Liver (tissue), 9 donors: Measurements from ENCODE around the gene ATR. TPM values are rescaled to one million over a fixed set of nuclear protein-coding genes. Genes with fewer than 3 reads are reported as not detected.

Experiments
- DNase-seq: peaks from one replicate; pipeline ENCODE4 v3.0.0-alpha.2; 2017; ENCODE audit warnings: low spot score
- H3K27ac ChIP-seq, 2 donors: one replicate each; pipeline ENCODE4 v1.7.0; 2013; ENCODE audit warnings: inconsistent platforms in 2 of 2, low read length in 2 of 2, control low read depth in 1 of 2, low read depth in 1 of 2, mild to moderate bottlenecking in 1 of 2
- H3K27me3 ChIP-seq, 4 donors: one replicate each; pipeline versions ENCODE4 v1.6.1 to v1.7.0; 2013; ENCODE audit warnings: low read length in 3 of 4, inconsistent platforms in 1 of 4, mild to moderate bottlenecking in 1 of 4, moderate library complexity in 1 of 4; ENCODE audit not compliant: control insufficient read depth in 4 of 4, insufficient read depth in 4 of 4
- H3K36me3 ChIP-seq, 4 donors: one replicate each; pipeline versions ENCODE4 v1.6.1 to v1.7.0; 2013; ENCODE audit warnings: low read length in 3 of 4, mild to moderate bottlenecking in 3 of 4, low read depth in 1 of 4, moderate library complexity in 1 of 4; ENCODE audit not compliant: control insufficient read depth in 4 of 4, insufficient read depth in 3 of 4
- H3K4me1 ChIP-seq, 4 donors: one replicate each; pipeline versions ENCODE4 v1.6.1 to v1.7.0; 2013; ENCODE audit warnings: low read length in 3 of 4, mild to moderate bottlenecking in 3 of 4, moderate library complexity in 1 of 4; ENCODE audit not compliant: control insufficient read depth in 4 of 4, insufficient read depth in 4 of 4
- H3K4me3 ChIP-seq, 3 donors: one replicate each; pipeline versions ENCODE4 v1.6.1 to v1.7.0; 2013; ENCODE audit warnings: low read length in 3 of 3, control low read depth in 1 of 3, low read depth in 1 of 3, mild to moderate bottlenecking in 1 of 3
- H3K9ac ChIP-seq, 2 donors: one replicate each; pipeline ENCODE4 v1.7.0; 2013; ENCODE audit warnings: low read length in 2 of 2, mild to moderate bottlenecking in 2 of 2, moderate library complexity in 2 of 2, control low read depth in 1 of 2, low read depth in 1 of 2
- H3K9me3 ChIP-seq, 4 donors: one replicate each; pipeline versions ENCODE4 v1.6.1 to v1.7.0; 2013; ENCODE audit warnings: low read length in 3 of 4; ENCODE audit not compliant: control insufficient read depth in 4 of 4
- EGR1 ChIP-seq, 2 donors: IDR thresholded peaks; 2 replicates each; pipeline ENCODE4 v1.6.1; 2016 to 2018; ENCODE audit warnings: antibody characterized with exemption in 2 of 2, low read depth in 2 of 2
- FOXA1 ChIP-seq: IDR thresholded peaks from 2 replicates; pipeline ENCODE4 v1.6.1; 2016; ENCODE audit warnings: antibody characterized with exemption
- FOXA2 ChIP-seq: IDR thresholded peaks from 2 replicates; pipeline ENCODE4 v1.6.1; 2016; ENCODE audit warnings: antibody characterized with exemption
- GABPA ChIP-seq, 2 donors: IDR thresholded peaks in 1 of 2; conservative IDR thresholded peaks in 1 of 2; 2 replicates each; pipeline ENCODE4 v1.6.1; 2016; ENCODE audit warnings: antibody characterized with exemption in 2 of 2, mild to moderate bottlenecking in 1 of 2, moderate library complexity in 1 of 2
- HNF4A ChIP-seq, 2 donors: conservative IDR thresholded peaks; 2 replicates each; pipeline ENCODE4 v1.6.1; 2016; ENCODE audit warnings: antibody characterized with exemption in 2 of 2, mild to moderate bottlenecking in 2 of 2
- HNF4G ChIP-seq: IDR thresholded peaks from 2 replicates; pipeline ENCODE4 v1.6.1; 2016; ENCODE audit warnings: antibody characterized with exemption
- JUND ChIP-seq, 2 donors: IDR thresholded peaks; 2 replicates each; pipeline ENCODE4 v1.6.1; 2016; ENCODE audit warnings: antibody characterized with exemption in 2 of 2
- NR2F2 ChIP-seq: IDR thresholded peaks from 2 replicates; pipeline ENCODE4 v1.6.1; 2016; ENCODE audit warnings: antibody characterized with exemption
- RAD21 ChIP-seq, 2 donors: IDR thresholded peaks; 2 replicates each; pipeline ENCODE4 v1.6.1; 2016; ENCODE audit warnings: antibody characterized with exemption in 2 of 2, mild to moderate bottlenecking in 2 of 2
- RXRA ChIP-seq, 2 donors: IDR thresholded peaks; 2 replicates each; pipeline ENCODE4 v1.6.1; 2017 to 2018; ENCODE audit warnings: antibody characterized with exemption in 2 of 2, mild to moderate bottlenecking in 1 of 2
- SP1 ChIP-seq: IDR thresholded peaks from 2 replicates; pipeline ENCODE4 v1.6.1; 2018; ENCODE audit warnings: antibody characterized with exemption, mild to moderate bottlenecking
- TAF1 ChIP-seq: conservative IDR thresholded peaks from 2 replicates; pipeline ENCODE4 v1.6.1; 2016; ENCODE audit warnings: antibody characterized with exemption, mild to moderate bottlenecking
- YY1 ChIP-seq: IDR thresholded peaks from 2 replicates; pipeline ENCODE4 v1.6.1; 2016; ENCODE audit warnings: antibody characterized with exemption, mild to moderate bottlenecking
- WGBS: extraction: QIAGEN DNeasy Blood & Tissue Kit; methylation state at CpG from one replicate; pipeline ENCODE4 v1.1.7; 2013; 5-methylcytosine and 5-hydroxymethylcytosine counted together
- polyA plus RNA-seq, 2 donors: library from polyadenylated mRNA; stranded (reverse) in 1 of 2; unstranded in 1 of 2; fragments of 200-250 nt in 1 of 2; fragments of >200 nt in 1 of 2; fragmentation: Nextera tagmentation in 1 of 2; extraction: Ambion mirVana in 1 of 2; gene quantifications; one replicate each; pipeline versions ENCODE4 v1.2.1 to v1.2.3, GENCODE V29; 2013 to 2015
- total RNA-seq, 2 donors: library from RNA; depleted of rRNA; stranded (reverse); fragments of >200 nt; gene quantifications; one replicate each; pipeline ENCODE4 v1.2.3, GENCODE V29; 2014
- TF ChIP-seq, protein P1 (sequence below): IDR thresholded peaks from 2 replicates; pipeline ENCODE4 v1.6.1; 2016; ENCODE audit warnings: antibody characterized with exemption
- TF ChIP-seq, protein P2 (sequence below): IDR thresholded peaks from 2 replicates; pipeline ENCODE4 v1.6.1; 2016; ENCODE audit warnings: antibody characterized with exemption
- TF ChIP-seq, protein P3 (sequence below): IDR thresholded peaks from 2 replicates; pipeline ENCODE4 v1.6.1; 2016; ENCODE audit warnings: antibody characterized with exemption
- TF ChIP-seq, protein P4 (sequence below): IDR thresholded peaks from 2 replicates; pipeline ENCODE4 v1.6.1; 2016; ENCODE audit warnings: antibody characterized with exemption, mild to moderate bottlenecking
- TF ChIP-seq, protein P5 (sequence below): fragments of 150-350 bp; IDR thresholded peaks from 2 replicates; pipeline ENCODE4 v1.5.1; 2017; ENCODE audit warnings: improper control_type of control experiment, low read depth, low read length; ENCODE audit not compliant: missing input control
- donor health status: healthy.
- donor health status: healthy.
- donor health status: healthy.
- donor health status: healthy.
- donor health status: healthy.

Gene ATR
- total and polyA plus RNA-seq, 4 donors, result 5.0 to 21.5 (median 12.1) TPM

DNA sequence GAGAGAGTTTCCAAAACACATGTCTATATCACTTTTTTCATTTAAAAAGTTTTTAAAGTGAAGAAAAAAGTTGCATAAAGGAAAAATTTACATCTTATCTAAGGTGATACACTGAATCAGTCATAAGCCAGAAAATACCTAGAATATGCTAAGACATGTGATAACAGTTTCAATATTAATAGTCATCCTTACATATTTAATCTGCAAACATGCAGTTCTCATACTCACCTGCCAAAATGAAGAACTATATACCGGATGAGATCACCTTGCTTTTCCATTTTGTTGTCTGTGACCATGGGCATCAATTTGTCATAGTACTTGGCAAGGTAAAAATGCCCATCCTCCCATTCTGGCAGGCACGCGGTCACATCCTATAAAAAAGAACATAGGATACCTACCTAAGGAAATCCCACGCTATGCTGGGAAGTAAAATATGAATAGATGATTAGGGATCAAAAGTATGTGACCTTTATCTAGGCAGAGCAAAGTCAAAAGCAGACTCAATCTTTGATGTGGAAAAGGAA is 93.6 kb downstream of the ATR start (continued):
- TF ChIP-seq, protein P1, sequence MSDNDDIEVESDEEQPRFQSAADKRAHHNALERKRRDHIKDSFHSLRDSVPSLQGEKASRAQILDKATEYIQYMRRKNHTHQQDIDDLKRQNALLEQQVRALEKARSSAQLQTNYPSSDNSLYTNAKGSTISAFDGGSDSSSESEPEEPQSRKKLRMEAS, result no peak
- TF ChIP-seq, protein P2, sequence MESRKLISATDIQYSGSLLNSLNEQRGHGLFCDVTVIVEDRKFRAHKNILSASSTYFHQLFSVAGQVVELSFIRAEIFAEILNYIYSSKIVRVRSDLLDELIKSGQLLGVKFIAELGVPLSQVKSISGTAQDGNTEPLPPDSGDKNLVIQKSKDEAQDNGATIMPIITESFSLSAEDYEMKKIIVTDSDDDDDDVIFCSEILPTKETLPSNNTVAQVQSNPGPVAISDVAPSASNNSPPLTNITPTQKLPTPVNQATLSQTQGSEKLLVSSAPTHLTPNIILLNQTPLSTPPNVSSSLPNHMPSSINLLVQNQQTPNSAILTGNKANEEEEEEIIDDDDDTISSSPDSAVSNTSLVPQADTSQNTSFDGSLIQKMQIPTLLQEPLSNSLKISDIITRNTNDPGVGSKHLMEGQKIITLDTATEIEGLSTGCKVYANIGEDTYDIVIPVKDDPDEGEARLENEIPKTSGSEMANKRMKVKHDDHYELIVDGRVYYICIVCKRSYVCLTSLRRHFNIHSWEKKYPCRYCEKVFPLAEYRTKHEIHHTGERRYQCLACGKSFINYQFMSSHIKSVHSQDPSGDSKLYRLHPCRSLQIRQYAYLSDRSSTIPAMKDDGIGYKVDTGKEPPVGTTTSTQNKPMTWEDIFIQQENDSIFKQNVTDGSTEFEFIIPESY, result no peak
- TF ChIP-seq, protein P3, sequence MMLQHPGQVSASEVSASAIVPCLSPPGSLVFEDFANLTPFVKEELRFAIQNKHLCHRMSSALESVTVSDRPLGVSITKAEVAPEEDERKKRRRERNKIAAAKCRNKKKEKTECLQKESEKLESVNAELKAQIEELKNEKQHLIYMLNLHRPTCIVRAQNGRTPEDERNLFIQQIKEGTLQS, result no peak
- TF ChIP-seq HNF4G, result no peak

DNA sequence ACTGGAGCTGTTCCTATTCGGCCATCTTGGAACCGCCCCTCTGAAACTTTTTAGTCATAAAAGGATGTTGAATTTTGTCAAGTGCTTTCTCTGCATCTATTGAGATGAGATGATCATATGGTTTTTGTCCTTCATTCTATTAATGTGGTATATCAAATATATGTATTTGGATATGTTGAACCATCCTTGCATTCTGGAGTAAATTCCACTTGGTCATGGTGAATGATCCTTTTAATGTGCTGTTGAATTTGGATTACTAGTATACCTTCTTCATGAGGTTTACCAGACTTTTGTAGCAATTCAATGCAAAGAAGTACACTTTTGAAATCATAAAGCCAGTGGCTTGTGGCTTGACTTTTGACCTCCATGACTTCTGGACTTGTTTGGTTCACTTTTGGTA is 97.3 kb downstream of the ATR start:
- WGBS, result over 99% methylated on average over 2 of the region's 2 CpGs
- Histone ChIP-seq H3K27ac (no peak overlapping the region), H3K27me3 (no peaks in the 10 kb centered on the region), H3K4me3 (no peak overlapping the region), H3K9me3 (peaks cover 0 to 14% (median 6%) of the 10 kb centered on the region in 4 donors), H3K9ac (no peak overlapping the region), H3K36me3 (peaks cover 3 to 21% (median 16%) of the 10 kb centered on the region in 4 donors), H3K4me1 (no peaks in the 10 kb centered on the region)
- DNase-seq, result no peak
- TF ChIP-seq, protein P4, sequence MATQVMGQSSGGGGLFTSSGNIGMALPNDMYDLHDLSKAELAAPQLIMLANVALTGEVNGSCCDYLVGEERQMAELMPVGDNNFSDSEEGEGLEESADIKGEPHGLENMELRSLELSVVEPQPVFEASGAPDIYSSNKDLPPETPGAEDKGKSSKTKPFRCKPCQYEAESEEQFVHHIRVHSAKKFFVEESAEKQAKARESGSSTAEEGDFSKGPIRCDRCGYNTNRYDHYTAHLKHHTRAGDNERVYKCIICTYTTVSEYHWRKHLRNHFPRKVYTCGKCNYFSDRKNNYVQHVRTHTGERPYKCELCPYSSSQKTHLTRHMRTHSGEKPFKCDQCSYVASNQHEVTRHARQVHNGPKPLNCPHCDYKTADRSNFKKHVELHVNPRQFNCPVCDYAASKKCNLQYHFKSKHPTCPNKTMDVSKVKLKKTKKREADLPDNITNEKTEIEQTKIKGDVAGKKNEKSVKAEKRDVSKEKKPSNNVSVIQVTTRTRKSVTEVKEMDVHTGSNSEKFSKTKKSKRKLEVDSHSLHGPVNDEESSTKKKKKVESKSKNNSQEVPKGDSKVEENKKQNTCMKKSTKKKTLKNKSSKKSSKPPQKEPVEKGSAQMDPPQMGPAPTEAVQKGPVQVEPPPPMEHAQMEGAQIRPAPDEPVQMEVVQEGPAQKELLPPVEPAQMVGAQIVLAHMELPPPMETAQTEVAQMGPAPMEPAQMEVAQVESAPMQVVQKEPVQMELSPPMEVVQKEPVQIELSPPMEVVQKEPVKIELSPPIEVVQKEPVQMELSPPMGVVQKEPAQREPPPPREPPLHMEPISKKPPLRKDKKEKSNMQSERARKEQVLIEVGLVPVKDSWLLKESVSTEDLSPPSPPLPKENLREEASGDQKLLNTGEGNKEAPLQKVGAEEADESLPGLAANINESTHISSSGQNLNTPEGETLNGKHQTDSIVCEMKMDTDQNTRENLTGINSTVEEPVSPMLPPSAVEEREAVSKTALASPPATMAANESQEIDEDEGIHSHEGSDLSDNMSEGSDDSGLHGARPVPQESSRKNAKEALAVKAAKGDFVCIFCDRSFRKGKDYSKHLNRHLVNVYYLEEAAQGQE, result no peak
- TF ChIP-seq JUND (IDR thresholded peaks at IDR 0.05), result no peak
- no peak for TF ChIP-seq FOXA2
- no peak for TF ChIP-seq HNF4G
- TF ChIP-seq HNF4A (conservative IDR thresholded peaks at IDR 0.05), result no peak
- no peak for TF ChIP-seq SP1

DNA sequence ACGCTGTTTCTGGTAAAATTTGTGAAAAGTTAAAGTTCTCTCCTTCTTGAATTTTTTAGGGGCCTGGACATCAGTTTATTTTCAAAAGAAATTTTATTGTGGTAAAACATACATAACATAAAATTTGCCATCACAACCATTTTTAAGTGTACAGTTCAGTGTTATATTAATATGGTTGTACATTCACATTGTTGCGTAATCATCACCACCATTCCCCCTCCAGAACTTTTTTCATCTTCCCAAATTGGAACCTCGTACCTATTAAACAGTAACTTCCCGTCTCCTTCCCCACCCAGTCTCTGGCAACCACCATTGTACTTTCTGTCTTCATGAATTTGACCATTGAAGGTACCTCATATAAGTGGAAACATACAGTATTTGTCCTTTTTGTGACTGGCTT is 107.7 kb downstream of the ATR start:
- DNase-seq, result no peak
- no peaks in the 10 kb centered on the region for H3K9me3 ChIP-seq
- no peak overlapping the region for H3K4me3 ChIP-seq
- H3K36me3 ChIP-seq, result peaks cover 0 to 2% (median 0%) of the 10 kb centered on the region in 4 donors
- H3K4me1 ChIP-seq, result no peaks in the 10 kb centered on the region
- no peak overlapping the region for H3K27ac ChIP-seq
- H3K9ac ChIP-seq, result no peak overlapping the region
- WGBS, result 98% methylated on average over 4 of the region's 4 CpGs
- H3K27me3 ChIP-seq, result no peaks in the 10 kb centered on the region
- TF ChIP-seq RAD21 (IDR thresholded peaks at IDR 0.05), result no peak
- TF ChIP-seq SP1, result no peak
- TF ChIP-seq FOXA1, result no peak
- no peak for TF ChIP-seq YY1
- TF ChIP-seq, protein P1, result no peak
- no peak for TF ChIP-seq EGR1 (IDR thresholded peaks at IDR 0.05; ENCODE audit: low read depth in 2 of 2)
- TF ChIP-seq GABPA (IDR thresholded peaks at IDR 0.05 in 1 of 2, conservative IDR thresholded peaks at IDR 0.05 in 1 of 2), result no peak
- no peak for TF ChIP-seq NR2F2
- no peak for TF ChIP-seq TAF1
- no peak for TF ChIP-seq JUND (IDR thresholded peaks at IDR 0.05)
- TF ChIP-seq, protein P3, result no peak
- TF ChIP-seq RXRA (IDR thresholded peaks at IDR 0.05), result no peak
- no peak for TF ChIP-seq HNF4A (conservative IDR thresholded peaks at IDR 0.05)
- TF ChIP-seq, protein P5, sequence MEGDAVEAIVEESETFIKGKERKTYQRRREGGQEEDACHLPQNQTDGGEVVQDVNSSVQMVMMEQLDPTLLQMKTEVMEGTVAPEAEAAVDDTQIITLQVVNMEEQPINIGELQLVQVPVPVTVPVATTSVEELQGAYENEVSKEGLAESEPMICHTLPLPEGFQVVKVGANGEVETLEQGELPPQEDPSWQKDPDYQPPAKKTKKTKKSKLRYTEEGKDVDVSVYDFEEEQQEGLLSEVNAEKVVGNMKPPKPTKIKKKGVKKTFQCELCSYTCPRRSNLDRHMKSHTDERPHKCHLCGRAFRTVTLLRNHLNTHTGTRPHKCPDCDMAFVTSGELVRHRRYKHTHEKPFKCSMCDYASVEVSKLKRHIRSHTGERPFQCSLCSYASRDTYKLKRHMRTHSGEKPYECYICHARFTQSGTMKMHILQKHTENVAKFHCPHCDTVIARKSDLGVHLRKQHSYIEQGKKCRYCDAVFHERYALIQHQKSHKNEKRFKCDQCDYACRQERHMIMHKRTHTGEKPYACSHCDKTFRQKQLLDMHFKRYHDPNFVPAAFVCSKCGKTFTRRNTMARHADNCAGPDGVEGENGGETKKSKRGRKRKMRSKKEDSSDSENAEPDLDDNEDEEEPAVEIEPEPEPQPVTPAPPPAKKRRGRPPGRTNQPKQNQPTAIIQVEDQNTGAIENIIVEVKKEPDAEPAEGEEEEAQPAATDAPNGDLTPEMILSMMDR, result no peak
- no peak for TF ChIP-seq HNF4G
- TF ChIP-seq, protein P2, result no peak
- no peak for TF ChIP-seq FOXA2
